Measurements from ENCODE around the gene UBE2H. TPM values are rescaled to one million over a fixed set of nuclear protein-coding genes. Genes with fewer than 3 reads are reported as not detected.

Gene UBE2H
- total RNA-seq, 1 donor from 2014 or later, result 68.5 TPM

DNA sequence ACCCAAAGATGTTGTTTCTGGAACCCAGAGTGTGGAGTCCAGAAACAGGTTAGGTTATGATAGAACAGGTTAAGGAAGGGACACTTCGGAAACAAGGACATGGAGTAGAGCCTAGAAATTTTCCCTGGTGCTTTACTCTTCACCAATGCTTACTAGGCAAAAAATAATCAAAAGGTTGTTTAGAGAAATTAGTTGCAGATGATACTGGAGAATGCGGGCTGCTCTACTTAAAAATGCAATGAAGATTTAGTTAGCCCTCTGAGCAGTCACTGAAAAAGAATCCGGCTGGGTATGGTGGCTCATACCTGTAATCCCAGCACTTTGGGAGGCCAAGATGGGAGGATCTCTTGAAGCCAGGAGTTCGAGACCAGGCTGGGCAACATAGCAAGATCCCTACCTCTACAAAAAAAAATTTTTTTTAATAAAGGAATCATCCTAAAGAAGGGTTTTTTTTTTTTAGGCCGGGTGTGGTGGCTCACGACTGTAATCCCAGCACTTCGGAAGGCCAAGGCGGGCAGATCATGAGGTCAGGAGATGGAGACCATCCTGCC is 3.3 kb upstream of the UBE2H start:
- intact Hi-C loops (cut with DNase I), result loop anchor here (10.0 kb wide), 1 partner anchor 131 kb away; no protein-coding TSS in a partner anchor
- Histone ChIP-seq H3K4me1 (peaks cover 8% of the 10 kb centered on the region), H3K27ac (no peak overlapping the region), H3K4me3 (no peak overlapping the region), H3K36me3 (no peaks in the 10 kb centered on the region), H3K9me3 (no peaks in the 10 kb centered on the region), H3K27me3 (no peaks in the 10 kb centered on the region)
- no peak for DNase-seq (ENCODE audit: extremely low spot score in 2 of 2)
- TF ChIP-seq POLR2AphosphoS5 (IDR thresholded peaks at IDR 0.05; ENCODE audit: insufficient read depth in 1 of 2, low read depth in 1 of 2) (no peak), POLR2A (IDR thresholded peaks at IDR 0.05) (no peak)
- TF ChIP-seq, protein P1, sequence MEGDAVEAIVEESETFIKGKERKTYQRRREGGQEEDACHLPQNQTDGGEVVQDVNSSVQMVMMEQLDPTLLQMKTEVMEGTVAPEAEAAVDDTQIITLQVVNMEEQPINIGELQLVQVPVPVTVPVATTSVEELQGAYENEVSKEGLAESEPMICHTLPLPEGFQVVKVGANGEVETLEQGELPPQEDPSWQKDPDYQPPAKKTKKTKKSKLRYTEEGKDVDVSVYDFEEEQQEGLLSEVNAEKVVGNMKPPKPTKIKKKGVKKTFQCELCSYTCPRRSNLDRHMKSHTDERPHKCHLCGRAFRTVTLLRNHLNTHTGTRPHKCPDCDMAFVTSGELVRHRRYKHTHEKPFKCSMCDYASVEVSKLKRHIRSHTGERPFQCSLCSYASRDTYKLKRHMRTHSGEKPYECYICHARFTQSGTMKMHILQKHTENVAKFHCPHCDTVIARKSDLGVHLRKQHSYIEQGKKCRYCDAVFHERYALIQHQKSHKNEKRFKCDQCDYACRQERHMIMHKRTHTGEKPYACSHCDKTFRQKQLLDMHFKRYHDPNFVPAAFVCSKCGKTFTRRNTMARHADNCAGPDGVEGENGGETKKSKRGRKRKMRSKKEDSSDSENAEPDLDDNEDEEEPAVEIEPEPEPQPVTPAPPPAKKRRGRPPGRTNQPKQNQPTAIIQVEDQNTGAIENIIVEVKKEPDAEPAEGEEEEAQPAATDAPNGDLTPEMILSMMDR (IDR thresholded peaks at IDR 0.05), result no peak

DNA sequence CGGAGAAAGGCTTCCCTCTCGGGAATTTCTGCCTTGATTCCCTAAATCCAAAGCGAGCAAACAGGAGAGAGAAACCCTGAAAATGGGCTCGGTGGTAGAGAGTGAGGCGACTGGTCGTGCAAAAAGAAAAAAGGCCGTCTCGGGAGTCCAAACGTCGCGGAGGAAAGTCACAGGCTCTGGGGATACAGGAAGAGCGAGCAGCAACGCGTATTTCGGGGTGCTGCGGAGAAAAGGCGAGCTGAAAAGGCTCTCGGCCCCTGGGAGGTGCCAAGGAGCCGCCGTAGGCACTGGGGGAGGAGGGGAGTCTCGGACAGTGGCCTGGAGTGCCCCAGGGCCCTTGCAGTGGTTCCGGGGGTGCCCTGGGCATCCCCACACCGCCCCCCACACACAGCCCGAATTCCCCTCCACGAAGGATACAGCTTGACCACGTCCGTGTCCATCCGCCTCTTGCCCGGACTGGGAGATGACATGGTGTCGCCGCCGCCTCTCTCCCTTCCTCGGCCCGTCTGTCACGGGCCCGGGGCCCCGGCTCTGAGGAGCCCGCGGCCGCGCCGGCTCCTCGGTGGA is 591 bp downstream of the UBE2H start:
- Histone ChIP-seq H3K9me3 (no peaks in the 10 kb centered on the region), H3K36me3 (no peaks in the 10 kb centered on the region), H3K27ac (peak overlapping the region; percentile 99), H3K4me1 (peaks cover 37% of the 10 kb centered on the region), H3K4me3 (peak overlapping the region; percentile 69 to 92), H3K27me3 (no peaks in the 10 kb centered on the region)
- DNase-seq (ENCODE audit: extremely low spot score in 2 of 2), result no peak
- TF ChIP-seq POLR2A (IDR thresholded peaks at IDR 0.05) (no peak), POLR2AphosphoS5 (IDR thresholded peaks at IDR 0.05; ENCODE audit: insufficient read depth in 1 of 2, low read depth in 1 of 2) (no peak)
- TF ChIP-seq, protein P1 (IDR thresholded peaks at IDR 0.05), result no peak
- intact Hi-C loops (cut with DNase I), result loop anchor here (10.0 kb wide), 1 partner anchor 127 kb away; no protein-coding TSS in a partner anchor

DNA sequence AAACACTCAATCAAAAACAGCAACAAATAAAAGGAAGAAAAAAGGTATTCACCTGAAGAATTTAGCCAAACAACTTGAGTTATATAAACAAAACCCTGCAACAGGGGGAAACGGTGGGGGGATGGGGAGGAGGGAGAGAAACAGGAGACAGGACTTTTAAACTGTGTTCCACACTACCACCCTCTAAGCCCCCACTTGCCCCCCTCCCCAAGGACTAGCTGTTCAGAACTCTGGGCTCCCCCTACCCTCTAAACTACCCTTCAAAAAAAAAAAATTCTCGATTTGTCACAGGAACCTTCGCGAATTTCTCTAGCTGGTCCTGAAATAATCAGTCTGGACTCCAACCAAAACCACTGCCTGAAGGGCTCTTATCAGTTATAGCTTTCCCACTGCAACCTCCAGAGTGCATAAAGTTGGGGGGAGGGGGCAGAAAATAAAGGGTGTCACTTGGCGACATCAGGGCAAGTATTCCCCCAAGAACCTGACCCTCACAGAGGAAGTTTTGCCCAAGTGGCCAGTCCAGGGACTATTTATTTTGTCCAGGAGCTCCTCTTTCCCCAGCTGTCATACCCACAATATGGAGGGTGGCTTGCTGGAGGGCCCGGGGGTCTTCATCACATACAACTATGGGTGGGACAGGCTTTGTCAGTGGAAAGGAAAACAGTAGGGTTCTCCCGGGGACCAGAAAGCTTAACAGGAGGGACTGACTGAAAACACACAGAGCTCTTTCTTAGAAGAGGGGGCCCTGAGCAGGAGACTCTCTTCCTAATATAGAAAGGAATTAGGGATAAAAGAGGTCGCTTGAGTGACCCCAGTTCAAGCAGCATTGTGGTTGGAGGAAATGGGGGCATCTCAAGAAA is 1.3 kb downstream of the UBE2H start:
- intact Hi-C loops (cut with DNase I), result loop anchor here (10.0 kb wide), 1 partner anchor 127 kb away; no protein-coding TSS in a partner anchor
- TF ChIP-seq POLR2AphosphoS5 (IDR thresholded peaks at IDR 0.05; ENCODE audit: insufficient read depth in 1 of 2, low read depth in 1 of 2) (no peak), POLR2A (IDR thresholded peaks at IDR 0.05) (no peak)
- TF ChIP-seq, protein P1 (IDR thresholded peaks at IDR 0.05), result no peak
- Histone ChIP-seq H3K27ac (peak overlapping the region; percentile 99), H3K9me3 (no peaks in the 10 kb centered on the region), H3K4me3 (peak overlapping the region; percentile 69 to 92), H3K4me1 (peaks cover 44% of the 10 kb centered on the region), H3K36me3 (no peaks in the 10 kb centered on the region), H3K27me3 (no peaks in the 10 kb centered on the region)
- no peak for DNase-seq (ENCODE audit: extremely low spot score in 2 of 2)

DNA sequence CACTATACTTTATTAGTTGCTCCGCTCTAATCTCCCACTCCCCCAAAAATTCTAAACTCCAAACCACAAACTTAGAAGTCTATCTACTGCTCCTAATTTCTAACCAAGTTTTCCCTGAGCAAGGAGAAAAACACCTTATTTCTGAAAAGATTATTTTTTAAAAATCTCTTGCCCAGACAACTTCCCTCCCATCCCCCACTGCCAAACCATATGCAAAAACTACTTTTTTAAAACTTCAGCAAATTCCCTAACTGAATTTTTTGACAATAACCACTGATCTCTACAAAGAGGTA is 1.9 kb downstream of the UBE2H start:
- Histone ChIP-seq H3K4me1 (peaks cover 45% of the 10 kb centered on the region), H3K27me3 (no peaks in the 10 kb centered on the region), H3K36me3 (no peaks in the 10 kb centered on the region), H3K4me3 (peak overlapping the region; percentile 69 to 92), H3K9me3 (no peaks in the 10 kb centered on the region), H3K27ac (peak overlapping the region; percentile 99)
- DNase-seq (ENCODE audit: extremely low spot score in 2 of 2), result no peak
- intact Hi-C loops (cut with DNase I), result loop anchor here (10.0 kb wide), 1 partner anchor 126 kb away; no protein-coding TSS in a partner anchor
- TF ChIP-seq POLR2A (IDR thresholded peaks at IDR 0.05), result no peak
- no peak for TF ChIP-seq POLR2AphosphoS5 (IDR thresholded peaks at IDR 0.05; ENCODE audit: insufficient read depth in 1 of 2, low read depth in 1 of 2)
- TF ChIP-seq, protein P1 (IDR thresholded peaks at IDR 0.05), result no peak
